GM15510 (cell line): ENCODE results near the gene SLC2A6.

Source experiments
- POLR2A ChIP-seq: IDR thresholded peaks from 3 replicates; pipeline ENCODE4 v1.6.1; 2011; ENCODE audit warnings: borderline replicate concordance; ENCODE audit not compliant: insufficient read length; ENCODE audit errors: extremely low read depth

SLC2A6 gene

GRCh38 chr9:133468777-133469421 lies 10.0 kb downstream of the SLC2A6 start:
- no peak for TF ChIP-seq POLR2A

- TF ChIP-seq POLR2A: no peak
Observed at GRCh38 chr9:133468374-133468773, 10.5 kb downstream of the SLC2A6 start.

- no peak for TF ChIP-seq POLR2A
Observed at GRCh38 chr9:133467101-133467500, 11.8 kb downstream of the SLC2A6 start.

- TF ChIP-seq POLR2A: no peak
Observed at GRCh38 chr9:133465984-133466383, 12.9 kb downstream of the SLC2A6 start.

- TF ChIP-seq POLR2A: no peak
Observed at GRCh38 chr9:133464638-133465037, 14.3 kb downstream of the SLC2A6 start.

GRCh38 chr9:133463864-133464615 lies 14.9 kb downstream of the SLC2A6 start:
- no peak for TF ChIP-seq POLR2A

GRCh38 chr9:133463234-133463863 lies 15.6 kb downstream of the SLC2A6 start:
- no peak for TF ChIP-seq POLR2A

GRCh38 chr9:133461975-133462374 lies 16.9 kb downstream of the SLC2A6 start:
- no peak for TF ChIP-seq POLR2A

GRCh38 chr9:133460405-133461175 lies 18.3 kb downstream of the SLC2A6 start:
- peak; percentile 19 for TF ChIP-seq POLR2A

- peak; percentile 57 for TF ChIP-seq POLR2A
Observed at GRCh38 chr9:133459476-133460404, 19.2 kb downstream of the SLC2A6 start, which contains the start of gene CACFD1. Gene CACFD1, plus strand, starts transcription at chr9:133459978. Its CDS starts 89 bp downstream, at chr9:133460067.

- no peak for TF ChIP-seq POLR2A
Observed at GRCh38 chr9:133458643-133459312, 20.1 kb downstream of the SLC2A6 start.

- no peak for TF ChIP-seq POLR2A
Observed at GRCh38 chr9:133457748-133458147, 21.2 kb downstream of the SLC2A6 start.

GRCh38 chr9:133457233-133457632 lies 21.7 kb downstream of the SLC2A6 start:
- no peak for TF ChIP-seq POLR2A
